DOHH2 (cell line): ENCODE data around the gene POLD3.

Source experiments
- EZH2phosphoT487 ChIP-seq: fragments of 200-600 bp; sonication (generic); IDR thresholded peaks from 2 replicates; pipeline ENCODE4 v1.6.1; 2017; ENCODE audit warnings: borderline replicate concordance, mild to moderate bottlenecking, antibody characterized with exemption, low read length, moderate library complexity, mixed read lengths
- TF ChIP-seq, protein P1 (sequence below): fragments of 200-600 bp; sonication (generic); IDR thresholded peaks from one replicate; pipeline ENCODE4 v1.5.1; 2014; ENCODE audit warnings: antibody characterized with exemption, mild to moderate bottlenecking, low read depth, low read length; ENCODE audit not compliant: poor library complexity, severe bottlenecking

DNA sequence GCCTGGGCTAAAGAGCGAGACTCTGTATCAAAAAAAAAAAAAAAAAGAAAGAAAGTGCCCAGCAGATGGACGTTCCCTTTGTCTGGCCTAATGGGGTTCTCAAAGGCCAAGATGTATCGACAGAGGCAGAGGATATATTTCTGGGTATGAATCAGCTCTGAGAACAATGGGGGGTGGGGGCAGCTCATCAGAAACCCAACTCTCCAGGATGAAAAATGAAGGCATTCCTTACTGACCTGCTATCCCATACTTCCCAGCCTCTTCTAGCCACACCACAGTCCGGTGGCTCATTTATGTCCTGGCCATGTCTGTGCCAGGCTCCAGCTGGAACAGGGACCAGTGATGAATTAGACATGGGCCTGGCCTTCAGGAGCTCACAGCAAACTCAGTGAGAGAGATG lies 15.2 kb upstream of the POLD3 start:
- TF ChIP-seq, protein P1, sequence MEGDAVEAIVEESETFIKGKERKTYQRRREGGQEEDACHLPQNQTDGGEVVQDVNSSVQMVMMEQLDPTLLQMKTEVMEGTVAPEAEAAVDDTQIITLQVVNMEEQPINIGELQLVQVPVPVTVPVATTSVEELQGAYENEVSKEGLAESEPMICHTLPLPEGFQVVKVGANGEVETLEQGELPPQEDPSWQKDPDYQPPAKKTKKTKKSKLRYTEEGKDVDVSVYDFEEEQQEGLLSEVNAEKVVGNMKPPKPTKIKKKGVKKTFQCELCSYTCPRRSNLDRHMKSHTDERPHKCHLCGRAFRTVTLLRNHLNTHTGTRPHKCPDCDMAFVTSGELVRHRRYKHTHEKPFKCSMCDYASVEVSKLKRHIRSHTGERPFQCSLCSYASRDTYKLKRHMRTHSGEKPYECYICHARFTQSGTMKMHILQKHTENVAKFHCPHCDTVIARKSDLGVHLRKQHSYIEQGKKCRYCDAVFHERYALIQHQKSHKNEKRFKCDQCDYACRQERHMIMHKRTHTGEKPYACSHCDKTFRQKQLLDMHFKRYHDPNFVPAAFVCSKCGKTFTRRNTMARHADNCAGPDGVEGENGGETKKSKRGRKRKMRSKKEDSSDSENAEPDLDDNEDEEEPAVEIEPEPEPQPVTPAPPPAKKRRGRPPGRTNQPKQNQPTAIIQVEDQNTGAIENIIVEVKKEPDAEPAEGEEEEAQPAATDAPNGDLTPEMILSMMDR = no peak
- no peak for TF ChIP-seq EZH2phosphoT487
